AG10803 (cell line): ENCODE measurements around the gene BICDL1.

Experiments
- DNase-seq: peaks from one replicate; pipeline ENCODE4 v3.0.0; 2010; ENCODE audit warnings: low read depth
- H3K4me3 ChIP-seq: 2 replicates; pipeline ENCODE4 v1.5.1; 2011; ENCODE audit warnings: mild to moderate bottlenecking, low read length, control low read depth
- TF ChIP-seq, protein P1 (sequence below): conservative IDR thresholded peaks from 2 replicates; pipeline ENCODE4 v1.5.1; 2011; ENCODE audit warnings: mild to moderate bottlenecking, low read length, control low read depth, inconsistent platforms

Gene BICDL1

DNA sequence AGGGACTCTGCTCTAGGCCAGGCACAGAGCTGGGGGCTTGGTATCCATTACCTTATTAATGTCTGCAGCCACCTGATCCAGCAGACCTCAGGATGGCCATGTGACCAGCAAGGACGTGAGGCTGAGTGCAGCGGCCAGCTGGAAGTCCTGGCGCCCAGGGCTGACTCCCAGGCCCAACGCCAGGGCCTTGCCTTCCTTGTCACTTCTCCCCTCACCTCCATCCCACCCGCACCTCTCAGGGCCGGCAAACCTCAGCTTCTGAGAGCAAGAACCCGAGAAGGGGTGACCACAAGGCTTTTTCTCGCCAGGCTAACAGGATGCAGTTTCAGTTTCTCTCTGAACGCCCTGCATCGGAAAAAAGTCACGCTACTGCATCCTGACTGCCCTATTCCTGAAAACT, 112.1 kb downstream of the BICDL1 start:
- H3K4me3 ChIP-seq: no peak overlapping the region
- DNase-seq: no peak
- TF ChIP-seq, protein P1, sequence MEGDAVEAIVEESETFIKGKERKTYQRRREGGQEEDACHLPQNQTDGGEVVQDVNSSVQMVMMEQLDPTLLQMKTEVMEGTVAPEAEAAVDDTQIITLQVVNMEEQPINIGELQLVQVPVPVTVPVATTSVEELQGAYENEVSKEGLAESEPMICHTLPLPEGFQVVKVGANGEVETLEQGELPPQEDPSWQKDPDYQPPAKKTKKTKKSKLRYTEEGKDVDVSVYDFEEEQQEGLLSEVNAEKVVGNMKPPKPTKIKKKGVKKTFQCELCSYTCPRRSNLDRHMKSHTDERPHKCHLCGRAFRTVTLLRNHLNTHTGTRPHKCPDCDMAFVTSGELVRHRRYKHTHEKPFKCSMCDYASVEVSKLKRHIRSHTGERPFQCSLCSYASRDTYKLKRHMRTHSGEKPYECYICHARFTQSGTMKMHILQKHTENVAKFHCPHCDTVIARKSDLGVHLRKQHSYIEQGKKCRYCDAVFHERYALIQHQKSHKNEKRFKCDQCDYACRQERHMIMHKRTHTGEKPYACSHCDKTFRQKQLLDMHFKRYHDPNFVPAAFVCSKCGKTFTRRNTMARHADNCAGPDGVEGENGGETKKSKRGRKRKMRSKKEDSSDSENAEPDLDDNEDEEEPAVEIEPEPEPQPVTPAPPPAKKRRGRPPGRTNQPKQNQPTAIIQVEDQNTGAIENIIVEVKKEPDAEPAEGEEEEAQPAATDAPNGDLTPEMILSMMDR: no peak

DNA sequence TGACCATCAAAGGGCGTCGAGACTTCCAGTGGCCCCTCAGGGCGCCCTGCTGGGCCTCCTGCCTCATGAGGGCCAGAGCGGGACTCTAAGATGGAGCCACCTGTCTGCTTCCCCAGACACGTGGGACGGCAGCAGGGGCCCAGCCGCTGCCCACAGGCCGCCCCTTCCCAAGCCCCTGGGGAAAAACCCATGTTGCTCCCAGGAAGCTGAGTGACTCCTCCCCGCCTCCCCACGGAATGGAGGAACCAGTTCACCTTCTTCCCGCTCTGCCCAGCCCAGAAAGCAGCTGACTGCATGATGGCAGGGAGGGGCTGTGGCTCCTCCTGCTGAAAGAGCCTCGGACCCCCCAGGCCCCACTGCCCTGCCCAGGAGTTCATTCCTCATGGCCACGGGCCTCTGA, 112.6 kb downstream of the BICDL1 start:
- DNase-seq: no peak
- no peak overlapping the region for H3K4me3 ChIP-seq
- TF ChIP-seq, protein P1: no peak

DNA sequence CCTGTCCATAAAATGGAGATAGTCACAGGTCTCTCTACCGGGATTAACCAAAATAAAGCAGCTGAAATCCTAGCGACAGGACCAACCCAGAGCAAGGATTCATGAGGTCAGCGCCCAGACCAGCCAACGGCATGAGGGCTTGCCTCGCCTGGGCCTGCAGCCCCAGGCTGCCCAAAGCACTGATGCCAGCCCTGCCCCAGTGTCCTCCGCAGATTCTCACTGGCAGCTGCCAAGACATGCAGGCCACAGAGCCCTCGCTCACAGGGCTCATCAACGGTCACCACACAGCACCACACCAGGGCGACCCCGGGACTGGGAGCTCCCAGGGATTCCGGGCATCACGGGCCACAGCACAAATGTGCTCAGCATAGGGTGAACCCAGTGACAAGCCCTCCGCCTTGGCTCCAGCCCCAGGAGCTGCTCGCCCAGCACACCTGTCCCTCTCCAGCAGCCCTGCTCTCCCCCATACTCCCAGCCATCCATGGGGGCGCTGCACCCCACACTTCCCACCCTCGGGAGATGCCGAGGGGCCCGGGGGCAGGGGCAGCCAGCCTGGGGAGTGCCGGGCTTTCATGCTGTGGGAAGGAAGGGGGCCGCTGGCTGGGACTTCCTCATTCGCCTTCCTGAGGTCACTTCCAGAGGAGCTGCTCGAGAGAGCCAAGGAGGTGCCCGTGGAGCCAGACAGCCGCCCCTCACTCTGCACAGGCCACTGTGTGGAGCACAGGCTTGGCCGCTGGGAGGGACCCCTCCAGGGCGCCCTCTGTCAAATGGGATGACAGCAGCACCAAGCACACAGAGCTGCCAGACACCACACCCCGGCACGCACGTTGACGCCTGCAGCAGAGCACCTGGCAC, 113.4 kb downstream of the BICDL1 start:
- H3K4me3 ChIP-seq: no peak overlapping the region
- TF ChIP-seq, protein P1: no peak
- DNase-seq: no peak

GRCh38 chr12:120103044-120103338, 114.0 kb downstream of the BICDL1 start:
- DNase-seq: no peak

DNA sequence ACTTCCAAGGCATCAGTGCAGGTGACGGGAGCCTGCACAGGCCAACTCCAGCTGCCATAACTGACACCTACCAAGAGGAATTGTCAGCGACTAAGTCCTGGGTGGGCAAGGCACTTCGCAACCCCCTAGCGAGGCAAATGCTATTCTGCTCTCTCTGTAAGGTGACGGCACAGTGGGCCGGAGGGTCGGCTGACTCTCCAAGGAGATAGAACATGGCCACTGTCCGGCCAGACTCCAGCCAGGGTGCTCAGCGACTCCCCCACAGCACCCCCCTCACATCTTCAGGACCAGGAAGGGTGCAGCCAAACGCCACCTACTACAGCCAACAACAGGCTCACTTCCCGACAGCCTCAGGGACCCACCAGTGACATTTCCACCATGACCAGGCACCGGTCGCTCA, 114.3 kb downstream of the BICDL1 start:
- no peak for DNase-seq
- TF ChIP-seq, protein P1: no peak
- no peak overlapping the region for H3K4me3 ChIP-seq

More at GRCh38 chr12:120103044-120103338, 114.0 kb downstream of the BICDL1 start:
- H3K4me3 ChIP-seq: no peak overlapping the region
- TF ChIP-seq, protein P1: no peak

GRCh38 chr12:120106151-120106550, 117.1 kb downstream of the BICDL1 start:
- DNase-seq: no peak
- TF ChIP-seq, protein P1: no peak
- no peak overlapping the region for H3K4me3 ChIP-seq

DNA sequence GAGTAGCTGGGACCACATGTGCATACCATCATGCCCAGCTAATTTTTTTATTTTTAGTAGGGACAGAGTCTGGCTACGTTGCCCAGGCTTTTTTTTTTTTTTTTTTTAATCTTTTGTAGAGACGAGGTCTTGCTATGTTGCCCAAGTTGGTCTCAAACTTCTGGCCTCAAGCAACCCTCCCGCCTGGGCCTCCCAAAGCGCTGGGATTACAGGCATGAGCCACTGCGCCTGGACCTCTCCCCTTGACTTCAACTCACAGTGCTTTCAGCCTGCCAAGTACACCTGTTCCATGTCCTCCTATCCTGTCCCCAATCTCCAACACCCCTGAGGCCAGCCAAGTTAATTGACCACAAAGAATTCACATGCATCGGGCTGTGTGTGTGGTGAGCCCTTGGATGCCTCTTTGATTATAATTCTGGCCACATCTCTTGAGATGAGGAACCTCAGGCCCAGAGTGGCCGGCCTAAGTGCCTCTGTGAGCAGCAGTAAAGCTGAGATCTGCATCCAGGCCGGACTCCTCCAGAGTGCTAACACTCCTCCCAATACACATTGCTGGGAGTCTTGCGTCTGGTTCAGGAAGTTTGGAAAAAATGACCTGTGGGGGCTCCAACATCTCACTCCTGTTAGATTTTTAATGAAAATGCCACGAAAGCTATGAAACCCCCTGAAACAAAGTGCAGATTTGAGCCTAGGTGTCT, 120.7 kb downstream of the BICDL1 start:
- TF ChIP-seq, protein P1: no peak
- no peak for DNase-seq
- H3K4me3 ChIP-seq: no peak overlapping the region
